ENCODE results near the gene LSM7. TPM values are rescaled to one million over a fixed set of nuclear protein-coding genes. Genes with fewer than 3 reads are reported as not detected.
A peak's percentile ranks its signal among the peaks of the same experiment; 100 is the strongest.

Gene LSM7
- polyA plus RNA-seq, 1 donor from 2014 or later: 550 TPM

GRCh38 chr19:2325281-2326046, 2.9 kb downstream of the LSM7 start:
- Histone ChIP-seq H3K9me2 (ENCODE audit: insufficient read depth, low read length) (no peaks in the 10 kb centered on the region), H3K27ac (ENCODE audit: low read length) (no peak overlapping the region), H3K27me3 (ENCODE audit: insufficient read depth, low read depth, low read length) (no peaks in the 10 kb centered on the region), H3K4me2 (ENCODE audit: low read length) (no peak overlapping the region), H3K9ac (ENCODE audit: low read length) (peak overlapping the region; percentile 9), H3K4me3 (ENCODE audit: low read length) (no peak overlapping the region), H3K36me3 (ENCODE audit: insufficient read depth, low read length) (no peaks in the 10 kb centered on the region), H3K9me3 (ENCODE audit: low read length) (no peaks in the 10 kb centered on the region), H2AFZ (ENCODE audit: low read depth, low read length) (no peak overlapping the region), H3K79me2 (replicated peaks; ENCODE audit: insufficient read depth, low read length) (peaks cover 28% of the 10 kb centered on the region), H3F3A (ENCODE audit: insufficient read depth, low read length, poor library complexity, severe bottlenecking) (no peaks in the 10 kb centered on the region), H4K20me1 (ENCODE audit: insufficient read depth) (no peaks in the 10 kb centered on the region)
- TF ChIP-seq SMC3 (conservative IDR thresholded peaks at IDR 0.05; ENCODE audit: poor library complexity) (no peak), MXI1 (conservative IDR thresholded peaks at IDR 0.05; ENCODE audit: poor library complexity, severe bottlenecking) (no peak), RAD21 (conservative IDR thresholded peaks at IDR 0.05) (no peak), TAF1 (IDR thresholded peaks at IDR 0.05; ENCODE audit: low read depth) (no peak), EZH2 (IDR thresholded peaks at IDR 0.05; ENCODE audit: borderline replicate concordance, insufficient read depth, low read length, poor library complexity, severe bottlenecking) (no peak), CTCF (IDR thresholded peaks at IDR 0.05; ENCODE audit: poor library complexity, severe bottlenecking) (no peak), POLR2AphosphoS5 (IDR thresholded peaks at IDR 0.05) (no peak), EP300 (conservative IDR thresholded peaks at IDR 0.05; ENCODE audit: poor library complexity, severe bottlenecking) (no peak), REST (IDR thresholded peaks at IDR 0.05; ENCODE audit: borderline replicate concordance) (no peak)

- Histone ChIP-seq H4K20me1 (ENCODE audit: insufficient read depth) (no peaks in the 10 kb centered on the region), H3K36me3 (ENCODE audit: insufficient read depth, low read length) (no peaks in the 10 kb centered on the region)
Observed at GRCh38 chr19:2324220-2324948, 4.0 kb downstream of the LSM7 start.

More at GRCh38 chr19:2324220-2324948, 4.0 kb downstream of the LSM7 start:
- H3K27me3 ChIP-seq (ENCODE audit: insufficient read depth, low read depth, low read length): no peaks in the 10 kb centered on the region
- no peak overlapping the region for H3K27ac ChIP-seq (ENCODE audit: low read length)
- no peak overlapping the region for H2AFZ ChIP-seq (ENCODE audit: low read depth, low read length)
- no peaks in the 10 kb centered on the region for H3K9me3 ChIP-seq (ENCODE audit: low read length)
- no peak overlapping the region for H3K4me2 ChIP-seq (ENCODE audit: low read length)
- no peaks in the 10 kb centered on the region for H3K9me2 ChIP-seq (ENCODE audit: insufficient read depth, low read length)
- H3F3A ChIP-seq (ENCODE audit: insufficient read depth, low read length, poor library complexity, severe bottlenecking): no peaks in the 10 kb centered on the region
- peaks cover 19% of the 10 kb centered on the region for H3K79me2 ChIP-seq (replicated peaks; ENCODE audit: insufficient read depth, low read length)
- no peak overlapping the region for H3K4me3 ChIP-seq (ENCODE audit: low read length)
- no peak overlapping the region for H3K9ac ChIP-seq (ENCODE audit: low read length)
- TF ChIP-seq SMC3 (conservative IDR thresholded peaks at IDR 0.05; ENCODE audit: poor library complexity) (no peak), TAF1 (IDR thresholded peaks at IDR 0.05; ENCODE audit: low read depth) (no peak), EP300 (conservative IDR thresholded peaks at IDR 0.05; ENCODE audit: poor library complexity, severe bottlenecking) (no peak), RAD21 (conservative IDR thresholded peaks at IDR 0.05) (no peak), EZH2 (IDR thresholded peaks at IDR 0.05; ENCODE audit: borderline replicate concordance, insufficient read depth, low read length, poor library complexity, severe bottlenecking) (no peak), POLR2AphosphoS5 (IDR thresholded peaks at IDR 0.05) (no peak), CTCF (IDR thresholded peaks at IDR 0.05; ENCODE audit: poor library complexity, severe bottlenecking) (no peak), REST (IDR thresholded peaks at IDR 0.05; ENCODE audit: borderline replicate concordance) (no peak), MXI1 (conservative IDR thresholded peaks at IDR 0.05; ENCODE audit: poor library complexity, severe bottlenecking) (no peak)

Data from neural cell (in vitro differentiated cells).